ENCODE measurements around the gene USHBP1.

The USHBP1 gene

GRCh38 chr19:17243211-17243829, 21.2 kb downstream of the USHBP1 start:
- POLR2A ChIA-PET (ENCODE audit: low non-redundant PET) = interaction anchor here (0.5 to 0.6 kb wide), 2 partner anchors 50 to 65 kb away, joined by 3 to 4 read pairs; no protein-coding TSS in a partner anchor
- TF ChIP-seq CTCF (conservative IDR thresholded peaks at IDR 0.05; ENCODE audit: low read depth) = no peak
- CTCF ChIA-PET = interaction anchor here (0.6 to 1.7 kb wide), 4 partner anchors 17 to 40 kb away, joined by 3 to 6 read pairs (median 3); no protein-coding TSS in a partner anchor
- DNase-seq (ENCODE audit: low spot score) = no peak
- peak overlapping the region; percentile 89 for H3K27ac ChIP-seq

- no peak for TF ChIP-seq CTCF (conservative IDR thresholded peaks at IDR 0.05; ENCODE audit: low read depth)
- no peak for DNase-seq (ENCODE audit: low spot score)
- ChIA-PET POLR2A (ENCODE audit: low non-redundant PET) (interaction anchor here (0.6 kb wide), 1 partner anchor 568 kb away, joined by 3 read pairs; no protein-coding TSS in a partner anchor), CTCF (interaction anchor here (0.6 to 1.7 kb wide), 6 partner anchors 16 to 1633 kb away, joined by 3 to 6 read pairs (median 3); no protein-coding TSS in a partner anchor)
- peak overlapping the region; percentile 89 for H3K27ac ChIP-seq
Observed at GRCh38 chr19:17242431-17243208, 21.9 kb downstream of the USHBP1 start.

- CTCF ChIA-PET = no interaction called here
- POLR2A ChIA-PET (ENCODE audit: low non-redundant PET) = interaction anchor here (1.4 kb wide), 1 partner anchor 14 kb away, joined by 3 read pairs; no protein-coding TSS in a partner anchor
- TF ChIP-seq CTCF (conservative IDR thresholded peaks at IDR 0.05; ENCODE audit: low read depth) = no peak
- DNase-seq (ENCODE audit: low spot score) = no peak
- peak overlapping the region; percentile 89 for H3K27ac ChIP-seq
Observed at GRCh38 chr19:17240826-17241399, 23.6 kb downstream of the USHBP1 start.

GRCh38 chr19:17240062-17240752, 24.3 kb downstream of the USHBP1 start:
- POLR2A ChIA-PET (ENCODE audit: low non-redundant PET) = interaction anchor here (1.4 kb wide), 1 partner anchor 15 kb away, joined by 3 read pairs; no protein-coding TSS in a partner anchor
- peak overlapping the region; percentile 89 for H3K27ac ChIP-seq
- TF ChIP-seq CTCF (conservative IDR thresholded peaks at IDR 0.05; ENCODE audit: low read depth) = no peak

GRCh38 chr19:17237747-17238706, 26.5 kb downstream of the USHBP1 start:
- ChIA-PET CTCF (no interaction called here), POLR2A (ENCODE audit: low non-redundant PET) (interaction anchor here (0.6 kb wide), 1 partner anchor 34 kb away, joined by 5 read pairs; no protein-coding TSS in a partner anchor)
- TF ChIP-seq CTCF (conservative IDR thresholded peaks at IDR 0.05; ENCODE audit: low read depth) = no peak
- no peak for DNase-seq (ENCODE audit: low spot score)
- peak overlapping the region; percentile 94 for H3K27ac ChIP-seq

More at GRCh38 chr19:17240062-17240752, 24.3 kb downstream of the USHBP1 start:
- no peak for DNase-seq (ENCODE audit: low spot score)
- CTCF ChIA-PET = no interaction called here

All from RWPE1 (cell line).